Activated T-cell treated with anti-CD3 and anti-CD28 coated beads, Interleukin-2, amount 50 U/mL, for 72 hours (primary cell): ENCODE data around the gene TRMT11. TPM values are rescaled to one million over a fixed set of nuclear protein-coding genes. Genes with fewer than 3 reads are reported as not detected.
A peak's percentile ranks its signal among the peaks of the same experiment; 100 is the strongest.
"Not testable (repeated sequence)": the region's sequence is repeated elsewhere in the genome, so short reads cannot be mapped to it uniquely, and the experiment has no call there.

Source experiments
- ATAC-seq, 2 donors: fragments of 150-1000 bp; cut with Tn5 transposase; replicated peaks in 1 of 2; 2 replicates each; pipeline ENCODE4 v1.10.0; 2021; ENCODE audit warnings: moderate library complexity in 2 of 2, mild to moderate bottlenecking in 1 of 2
- DNase-seq, 2 donors: peaks; one replicate each; pipeline ENCODE4 v3.0.0; 2021 to 2022; ENCODE audit warnings: mixed read lengths in 1 of 2
- H3K27ac Mint-ChIP-seq: one replicate; pipeline ENCODE4 v1.8.0; 2022; ENCODE audit warnings: mild to moderate bottlenecking, moderate library complexity, mixed read lengths
- H3K27me3 Mint-ChIP-seq: one replicate; pipeline ENCODE4 v1.8.0; 2022; ENCODE audit warnings: low read depth, mixed read lengths
- H3K36me3 Mint-ChIP-seq, 2 donors: one replicate each; pipeline ENCODE4 v1.8.0; 2022; ENCODE audit warnings: mixed read lengths in 2 of 2, mild to moderate bottlenecking in 1 of 2; ENCODE audit not compliant: insufficient read depth in 2 of 2
- H3K4me1 Mint-ChIP-seq: one replicate; pipeline ENCODE4 v1.8.0; 2022; ENCODE audit warnings: low read depth, mixed read lengths
- H3K4me3 Mint-ChIP-seq, 2 donors: one replicate each; pipeline ENCODE4 v1.8.0; 2022; ENCODE audit warnings: mild to moderate bottlenecking in 2 of 2, mixed read lengths in 2 of 2, moderate library complexity in 2 of 2
- H3K9me3 Mint-ChIP-seq, 2 donors: one replicate each; pipeline ENCODE4 v1.8.0; 2022; ENCODE audit warnings: mixed read lengths in 2 of 2
- total RNA-seq, 2 donors: library from RNA; stranded (reverse); gene quantifications; one replicate each; pipeline ENCODE4 v1.2.3, GENCODE V29; 2022

The TRMT11 gene
- total RNA-seq, 2 donors from 2014 or later, result 29.1 to 29.9 TPM

DNA sequence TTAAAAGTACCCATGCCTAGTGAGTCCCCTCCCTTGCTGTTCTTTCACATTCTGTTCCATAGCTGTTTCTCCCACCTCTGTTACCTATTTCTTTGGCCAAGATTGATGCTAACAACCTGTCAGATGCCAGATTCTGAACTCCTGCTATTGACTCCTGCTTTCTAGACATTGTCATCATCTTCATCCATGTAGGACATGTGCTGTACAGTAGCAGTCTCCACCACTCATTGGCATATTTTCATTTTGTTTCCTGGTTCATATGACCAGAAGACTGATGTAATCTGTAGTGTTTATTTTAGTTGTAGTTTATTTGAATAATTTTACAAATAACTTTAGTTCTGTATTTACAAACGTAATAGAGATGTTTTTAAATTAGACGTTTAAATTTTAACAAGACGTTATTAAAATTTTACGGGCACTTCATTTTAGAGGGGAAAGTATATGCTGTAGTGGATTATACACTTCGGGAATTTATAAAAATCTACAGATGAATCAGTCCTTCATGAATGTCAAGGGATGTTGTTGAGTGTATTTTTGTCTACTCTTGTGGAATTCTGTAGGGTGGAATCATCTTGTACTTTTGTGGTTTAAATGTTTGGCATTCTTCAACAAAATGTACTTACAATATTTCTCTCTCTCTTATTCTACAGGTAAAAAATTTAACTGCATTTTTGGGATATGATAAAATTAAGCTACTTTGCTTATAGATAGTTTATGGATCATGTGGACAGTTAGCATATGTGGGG, 34.1 kb downstream of the TRMT11 start:
- no peak for ATAC-seq
- Mint-ChIP-seq H3K36me3 (peaks cover 2 to 33% of the 10 kb centered on the region in 2 donors), H3K4me1 (peaks cover 5% of the 10 kb centered on the region), H3K9me3 (no peaks in the 10 kb centered on the region), H3K4me3 (no peak overlapping the region), H3K27me3 (no peaks in the 10 kb centered on the region), H3K27ac (no peak overlapping the region)
- DNase-seq, result no peak

DNA sequence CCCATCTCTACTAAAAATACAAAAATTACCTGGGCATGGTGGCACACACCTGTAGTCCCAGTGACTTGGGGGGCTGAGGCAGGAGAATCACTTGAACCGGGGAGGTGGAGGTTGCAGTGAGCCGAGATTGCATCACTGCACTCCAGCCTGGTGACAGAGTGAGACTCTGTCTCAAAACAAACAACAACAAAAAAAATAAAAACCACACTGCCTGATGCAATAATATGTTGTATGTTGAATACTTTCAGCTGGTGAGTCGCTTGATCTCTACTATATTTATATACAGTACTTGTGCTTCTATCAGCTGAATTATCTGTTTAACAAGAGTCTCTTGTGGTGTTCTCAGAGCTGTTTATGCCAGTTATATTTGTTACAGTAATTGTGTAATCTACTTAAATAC, 37.1 kb downstream of the TRMT11 start:
- ATAC-seq, result peak in 1 of 2 donors; percentile 44
- not testable (repeated sequence) for H3K4me3 Mint-ChIP-seq, H3K4me1 Mint-ChIP-seq, H3K9me3 Mint-ChIP-seq, DNase-seq, H3K27me3 Mint-ChIP-seq
- Mint-ChIP-seq H3K27ac (peak overlapping the region; percentile 60), H3K36me3 (peaks cover 2 to 24% of the 10 kb centered on the region in 2 donors)

DNA sequence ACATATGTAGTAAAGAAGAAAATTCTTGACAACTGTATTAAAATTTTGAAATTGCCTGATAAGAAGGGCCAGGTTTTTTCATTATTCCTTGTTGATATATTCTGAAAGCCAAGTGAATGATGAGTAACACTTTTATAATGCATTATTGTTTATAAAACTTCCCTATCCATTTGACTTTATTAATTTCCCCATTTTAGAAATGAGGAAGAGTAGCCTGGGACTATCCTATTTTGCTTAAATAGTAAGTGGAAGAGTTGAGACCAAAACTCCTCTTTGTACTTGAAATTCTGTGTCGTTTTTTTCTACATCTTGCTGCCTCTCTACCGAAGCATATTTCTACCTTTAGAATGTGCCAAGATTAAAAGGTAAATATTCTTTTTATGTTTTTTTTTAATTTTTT, 39.7 kb downstream of the TRMT11 start:
- H3K9me3 Mint-ChIP-seq, result no peaks in the 10 kb centered on the region
- H3K4me1 Mint-ChIP-seq, result no peaks in the 10 kb centered on the region
- no peak overlapping the region for H3K4me3 Mint-ChIP-seq
- no peak for DNase-seq
- no peak overlapping the region for H3K27ac Mint-ChIP-seq
- no peak for ATAC-seq
- H3K36me3 Mint-ChIP-seq, result peaks cover 0 to 21% of the 10 kb centered on the region in 2 donors
- H3K27me3 Mint-ChIP-seq, result no peaks in the 10 kb centered on the region

DNA sequence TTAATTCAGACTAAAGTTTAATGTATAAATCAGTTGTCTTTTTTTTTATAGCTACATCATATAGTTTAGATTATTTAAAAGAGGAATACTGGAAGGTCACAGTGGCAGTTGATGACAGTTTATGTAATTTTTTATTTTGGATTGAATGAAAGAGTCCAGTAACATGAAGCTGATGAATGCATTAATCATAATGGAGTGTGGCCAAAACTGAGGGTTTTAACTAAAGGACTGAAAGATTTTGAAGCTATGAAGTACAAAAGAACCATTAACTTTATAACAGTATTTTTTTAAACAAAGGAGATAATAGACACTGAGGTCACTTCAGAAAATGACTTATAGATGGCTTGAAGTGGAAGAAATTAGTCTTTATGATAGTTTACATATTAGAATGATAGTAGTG, 41.3 kb downstream of the TRMT11 start:
- Mint-ChIP-seq H3K4me3 (no peak overlapping the region), H3K27me3 (no peaks in the 10 kb centered on the region), H3K9me3 (no peaks in the 10 kb centered on the region), H3K27ac (no peak overlapping the region), H3K4me1 (no peaks in the 10 kb centered on the region), H3K36me3 (peaks cover 2 to 21% of the 10 kb centered on the region in 2 donors)
- DNase-seq, result no peak
- no peak for ATAC-seq

DNA sequence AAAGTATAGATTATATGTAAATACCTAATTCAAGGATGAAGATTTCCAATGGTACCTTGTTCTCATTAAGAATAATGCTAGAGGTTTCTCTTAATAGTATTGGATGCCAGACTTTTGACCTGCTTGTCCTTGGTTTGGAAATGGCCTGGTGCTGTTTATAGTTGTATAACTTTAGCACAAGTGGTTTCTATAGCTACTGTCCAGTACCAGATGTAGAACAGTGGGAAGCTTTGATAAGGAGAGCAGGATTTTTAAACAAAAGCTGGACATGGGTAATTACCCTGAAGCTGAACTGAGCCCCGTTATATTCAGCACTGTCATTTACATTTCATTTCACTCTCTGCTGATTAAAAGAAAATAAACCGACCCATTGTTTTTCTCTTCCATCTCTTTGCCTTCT, 43.7 kb downstream of the TRMT11 start:
- Mint-ChIP-seq H3K27me3 (no peaks in the 10 kb centered on the region), H3K9me3 (no peaks in the 10 kb centered on the region), H3K36me3 (peaks cover 2 to 16% of the 10 kb centered on the region in 2 donors), H3K4me3 (no peak overlapping the region), H3K27ac (no peak overlapping the region), H3K4me1 (no peaks in the 10 kb centered on the region)
- no peak for ATAC-seq
- no peak for DNase-seq

DNA sequence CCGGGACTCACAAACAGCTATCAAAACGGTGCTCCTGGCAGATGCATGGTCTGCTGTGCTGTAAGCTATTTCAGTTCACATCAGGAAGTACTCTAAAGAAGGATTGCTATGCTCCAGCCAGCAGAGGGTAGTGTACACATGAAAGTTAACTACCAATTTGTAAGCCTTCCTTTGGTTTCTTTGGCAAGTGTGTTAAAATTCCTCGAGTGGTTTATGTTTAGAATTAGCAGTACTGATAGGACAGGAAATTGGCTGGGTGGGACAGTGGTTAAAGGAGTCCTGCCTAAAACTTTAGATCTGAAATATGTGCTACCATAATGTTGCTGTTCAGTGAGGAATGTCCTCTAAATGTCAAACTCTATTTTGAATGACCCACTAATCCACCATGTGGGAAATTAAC, 47.4 kb downstream of the TRMT11 start:
- Mint-ChIP-seq H3K27ac (no peak overlapping the region), H3K27me3 (no peaks in the 10 kb centered on the region), H3K9me3 (no peaks in the 10 kb centered on the region), H3K4me1 (no peaks in the 10 kb centered on the region), H3K4me3 (no peak overlapping the region), H3K36me3 (peaks cover 2 to 19% of the 10 kb centered on the region in 2 donors)
- ATAC-seq (peak in 1 of 2 donors; percentile 47), DNase-seq (no peak)

DNA sequence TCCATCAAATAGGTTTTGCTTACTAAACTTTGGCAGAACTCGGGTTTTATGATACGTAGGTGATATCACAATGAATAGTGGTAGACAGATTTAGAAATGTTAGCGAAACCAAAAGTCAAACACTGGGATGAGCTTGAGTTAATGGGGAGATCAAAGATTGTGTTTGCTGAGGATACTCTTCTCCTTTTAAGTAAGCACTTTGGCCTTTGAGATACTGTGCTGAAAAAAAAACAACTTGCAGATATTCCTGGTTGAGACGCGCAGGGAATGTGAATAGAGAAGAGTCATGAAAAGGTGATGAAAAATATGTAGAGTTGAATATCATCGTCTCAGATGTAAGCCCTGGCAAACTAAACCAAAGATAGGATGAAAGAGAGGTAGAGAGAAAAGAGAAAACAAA, 48.3 kb downstream of the TRMT11 start:
- peaks cover 2 to 21% of the 10 kb centered on the region in 2 donors for H3K36me3 Mint-ChIP-seq

DNA sequence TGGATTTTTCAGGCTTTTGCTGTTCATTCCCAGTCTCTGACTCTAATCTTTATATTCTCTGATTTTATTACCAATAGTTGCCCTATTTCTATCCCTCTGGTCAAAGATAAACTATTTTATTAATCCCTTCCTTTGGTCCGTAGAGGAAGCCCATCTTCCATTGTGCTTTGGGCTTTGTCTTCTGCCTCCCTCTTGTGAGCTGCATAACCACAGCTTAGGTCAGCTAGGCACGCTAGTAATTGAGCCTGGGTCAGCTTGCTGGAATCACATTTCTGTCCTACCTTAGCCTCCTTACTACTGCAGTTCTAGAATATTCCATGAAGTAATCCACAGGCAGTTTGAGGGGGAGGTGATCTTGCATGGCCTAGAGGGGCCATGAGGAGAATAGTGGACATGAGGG, 49.4 kb downstream of the TRMT11 start:
- DNase-seq (no peak), ATAC-seq (no peak)
- H3K4me3 Mint-ChIP-seq, result no peak overlapping the region
- no peaks in the 10 kb centered on the region for H3K4me1 Mint-ChIP-seq
- no peak overlapping the region for H3K27ac Mint-ChIP-seq
- no peaks in the 10 kb centered on the region for H3K27me3 Mint-ChIP-seq
- H3K36me3 Mint-ChIP-seq, result peaks cover 2 to 21% of the 10 kb centered on the region in 2 donors
- H3K9me3 Mint-ChIP-seq, result no peaks in the 10 kb centered on the region

More for the DNA sequence above, 48.3 kb downstream of the TRMT11 start:
- Mint-ChIP-seq H3K4me1 (no peaks in the 10 kb centered on the region), H3K9me3 (no peaks in the 10 kb centered on the region), H3K27me3 (no peaks in the 10 kb centered on the region), H3K27ac (no peak overlapping the region), H3K4me3 (no peak overlapping the region)
- ATAC-seq (no peak), DNase-seq (no peak)

DNA sequence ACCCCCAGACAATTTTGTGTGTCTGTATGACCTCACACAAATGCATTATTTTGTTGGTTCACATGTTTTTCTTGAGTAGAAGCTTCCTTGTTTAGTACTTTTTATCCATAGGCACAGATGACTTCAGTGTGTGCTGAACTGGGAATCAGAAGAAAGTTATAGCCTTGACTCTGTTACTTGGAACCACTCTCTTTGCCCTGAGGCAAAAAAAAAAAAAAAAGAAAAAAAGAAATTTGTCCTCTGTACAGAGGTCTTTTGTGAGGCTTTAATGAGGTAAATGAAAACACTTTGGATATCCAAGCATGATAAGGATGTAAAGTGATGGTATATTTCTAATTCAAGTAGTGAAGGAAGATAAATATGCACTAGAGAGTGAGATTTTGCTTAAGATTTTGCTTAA, 51.9 kb downstream of the TRMT11 start:
- Mint-ChIP-seq H3K27me3 (no peaks in the 10 kb centered on the region), H3K9me3 (peaks cover 0 to 2% of the 10 kb centered on the region in 2 donors), H3K27ac (no peak overlapping the region), H3K36me3 (peaks cover 5 to 29% of the 10 kb centered on the region in 2 donors), H3K4me1 (no peaks in the 10 kb centered on the region), H3K4me3 (no peak overlapping the region)
- ATAC-seq (no peak), DNase-seq (no peak)

DNA sequence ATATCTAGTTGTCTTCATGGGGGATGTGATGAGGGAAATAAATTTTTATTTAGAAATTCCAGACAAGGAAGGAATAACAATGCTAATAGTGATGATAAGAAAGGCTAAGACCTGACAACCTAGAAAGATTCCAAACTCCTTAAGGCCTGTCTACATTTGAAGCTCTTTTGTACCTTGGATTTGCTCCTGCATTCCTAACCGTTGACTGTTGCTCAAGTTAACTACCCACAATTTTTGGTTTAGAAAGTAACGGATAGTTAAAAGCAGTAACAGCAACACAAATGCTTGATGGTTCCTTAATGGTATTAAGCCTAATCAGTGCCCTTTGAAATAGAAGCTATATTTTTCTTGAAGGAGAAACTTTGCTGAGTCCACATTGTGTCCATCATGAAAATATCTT, 52.9 kb downstream of the TRMT11 start:
- DNase-seq (no peak), ATAC-seq (no peak)
- peaks cover 7 to 30% of the 10 kb centered on the region in 2 donors for H3K36me3 Mint-ChIP-seq
- no peak overlapping the region for H3K4me3 Mint-ChIP-seq
- peaks cover 0 to 2% of the 10 kb centered on the region in 2 donors for H3K9me3 Mint-ChIP-seq
- H3K27ac Mint-ChIP-seq, result no peak overlapping the region
- H3K27me3 Mint-ChIP-seq, result no peaks in the 10 kb centered on the region
- H3K4me1 Mint-ChIP-seq, result no peaks in the 10 kb centered on the region

DNA sequence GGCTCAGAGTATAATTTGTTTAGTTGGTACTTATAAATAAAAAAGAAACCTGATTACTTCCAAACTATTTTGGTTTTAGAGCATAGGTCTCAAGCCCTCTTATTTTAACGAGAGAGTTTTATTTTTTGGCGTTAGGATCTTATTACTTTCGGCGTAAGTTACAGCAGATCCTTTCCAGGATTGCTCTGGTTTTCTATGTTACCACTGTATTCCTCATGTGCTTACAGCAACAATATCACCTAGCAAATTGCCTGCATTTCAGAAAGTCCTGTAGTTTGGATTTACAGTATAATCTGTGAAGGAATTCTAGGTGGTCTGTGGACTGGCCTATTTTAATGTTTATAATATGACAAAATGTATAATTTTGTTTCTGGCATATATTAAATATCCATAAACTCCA, 54.1 kb downstream of the TRMT11 start:
- H3K4me3 Mint-ChIP-seq, result no peak overlapping the region
- H3K27ac Mint-ChIP-seq, result no peak overlapping the region
- H3K4me1 Mint-ChIP-seq, result no peaks in the 10 kb centered on the region
- H3K36me3 Mint-ChIP-seq, result peaks cover 8 to 31% of the 10 kb centered on the region in 2 donors
- ATAC-seq, result no peak
- H3K27me3 Mint-ChIP-seq, result no peaks in the 10 kb centered on the region
- DNase-seq, result no peak
- peaks cover 0 to 2% of the 10 kb centered on the region in 2 donors for H3K9me3 Mint-ChIP-seq

DNA sequence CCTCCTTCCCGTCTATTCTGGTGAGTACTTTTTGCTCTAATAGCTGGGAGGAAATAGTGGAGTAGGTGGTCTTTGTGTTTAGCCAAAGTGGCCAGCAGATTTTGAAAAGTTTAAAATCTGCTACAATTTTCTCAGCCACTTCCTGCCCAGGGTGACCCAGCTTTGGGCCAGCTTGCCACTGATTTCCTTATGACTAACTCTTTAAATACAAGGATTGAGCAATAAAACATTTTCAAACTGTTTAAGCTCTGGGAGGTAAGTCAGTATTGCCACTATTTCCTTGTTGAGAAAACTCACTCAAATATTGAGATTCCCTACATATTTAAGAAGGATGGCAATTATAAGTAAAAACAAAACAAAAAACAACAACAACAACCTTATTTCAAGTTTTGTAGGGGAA, 54.5 kb downstream of the TRMT11 start:
- Mint-ChIP-seq H3K36me3 (peaks cover 8 to 31% of the 10 kb centered on the region in 2 donors), H3K27ac (no peak overlapping the region)

DNA sequence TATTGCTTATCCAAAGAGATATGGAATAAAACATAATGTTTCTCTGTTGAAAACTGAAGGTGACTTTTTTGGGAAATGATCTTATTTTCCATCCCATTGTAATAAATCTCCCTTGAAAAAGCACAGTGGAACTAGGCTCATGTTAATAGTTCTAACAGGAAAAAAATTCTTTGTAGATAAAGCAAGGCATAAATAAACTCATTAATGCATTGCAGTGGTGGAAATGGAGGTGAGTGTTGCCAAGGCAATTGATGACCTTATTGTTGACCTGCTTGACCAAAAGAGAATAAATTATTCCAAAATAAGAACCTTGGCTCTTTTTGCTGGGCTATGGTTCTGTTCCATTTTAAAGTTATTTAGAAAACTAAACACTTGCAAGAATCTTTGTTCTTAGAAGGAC, 55.2 kb downstream of the TRMT11 start:
- H3K27me3 Mint-ChIP-seq, result no peaks in the 10 kb centered on the region
- peaks cover 8 to 29% of the 10 kb centered on the region in 2 donors for H3K36me3 Mint-ChIP-seq
- H3K9me3 Mint-ChIP-seq, result peaks cover 0 to 2% of the 10 kb centered on the region in 2 donors
- no peak overlapping the region for H3K4me3 Mint-ChIP-seq
- DNase-seq (no peak), ATAC-seq (no peak)
- no peaks in the 10 kb centered on the region for H3K4me1 Mint-ChIP-seq
- no peak overlapping the region for H3K27ac Mint-ChIP-seq

More for the DNA sequence above, 54.5 kb downstream of the TRMT11 start:
- Mint-ChIP-seq H3K9me3 (peaks cover 0 to 2% of the 10 kb centered on the region in 2 donors), H3K4me1 (no peaks in the 10 kb centered on the region), H3K4me3 (no peak overlapping the region), H3K27me3 (no peaks in the 10 kb centered on the region)
- DNase-seq, result no peak
- ATAC-seq, result no peak

DNA sequence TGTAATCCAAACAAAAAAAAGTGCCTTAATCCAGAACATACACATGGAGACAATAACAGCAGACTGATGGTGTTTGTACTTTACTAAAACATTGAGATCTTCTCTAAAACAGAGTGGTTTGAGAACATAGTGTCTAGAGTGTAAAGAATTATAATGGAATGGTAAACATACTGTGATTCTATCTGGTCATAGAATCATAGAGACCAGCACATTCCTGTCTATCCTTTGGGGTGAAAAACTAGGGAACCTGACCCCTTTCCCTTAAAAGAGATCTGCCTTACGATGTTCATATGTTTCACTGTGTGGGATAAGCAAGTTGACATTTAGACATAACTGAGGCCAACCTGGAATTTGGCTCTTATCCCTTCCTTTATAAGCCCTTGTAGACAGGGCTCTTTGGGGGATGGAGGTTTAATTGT, 55.7 kb downstream of the TRMT11 start:
- Mint-ChIP-seq H3K4me1 (no peaks in the 10 kb centered on the region), H3K9me3 (peaks cover 0 to 2% of the 10 kb centered on the region in 2 donors), H3K4me3 (no peak overlapping the region), H3K27ac (no peak overlapping the region), H3K27me3 (no peaks in the 10 kb centered on the region), H3K36me3 (peaks cover 8 to 29% of the 10 kb centered on the region in 2 donors)
- DNase-seq (no peak), ATAC-seq (no peak)
